Measurements from ENCODE around the gene TRAF3IP1.
A peak's percentile ranks its signal among the peaks of the same experiment; 100 is the strongest.

The TRAF3IP1 gene

GRCh38 chr2:238434846-238435751 is 114.8 kb downstream of the TRAF3IP1 start:
- Histone ChIP-seq H3K79me1 (ENCODE audit: low read depth, low read length) (peaks cover 5% of the 10 kb centered on the region), H2BK120ac (ENCODE audit: low read depth, low read length) (no peak overlapping the region), H3K14ac (ENCODE audit: low read length) (no peak overlapping the region), H2AK5ac (ENCODE audit: low read depth, low read length) (no peak overlapping the region), H3K18ac (ENCODE audit: low read length) (no peak overlapping the region), H4K8ac (ENCODE audit: low read depth, low read length) (no peak overlapping the region), H3K4me3 (ENCODE audit: low read length in 2 of 2) (no peak overlapping the region), H3K27me3 (ENCODE audit: control insufficient read depth in 3 of 3, insufficient read depth in 3 of 3, low read depth in 1 of 3, low read length in 3 of 3) (no peaks in the 10 kb centered on the region), H3K9me3 (replicated peaks in 1 of 2; ENCODE audit: control insufficient read depth in 2 of 2, insufficient read depth in 1 of 2, low read depth in 1 of 2, low read length in 2 of 2) (peaks cover 5 to 12% of the 10 kb centered on the region in 2 donors), H4K91ac (ENCODE audit: low read depth, low read length, poor library complexity) (peak overlapping the region; percentile 43), H3K36me3 (replicated peaks in 1 of 2; ENCODE audit: control insufficient read depth in 2 of 2, insufficient read depth in 2 of 2, low read length in 2 of 2) (peaks cover 25 to 88% of the 10 kb centered on the region in 2 donors), H3K9ac (ENCODE audit: low read depth, low read length, poor library complexity) (no peak overlapping the region), H2BK5ac (ENCODE audit: low read length) (no peak overlapping the region), H2AFZ (ENCODE audit: low read length) (no peak overlapping the region), H3K23ac (ENCODE audit: low read depth, low read length, poor library complexity) (no peak overlapping the region), H3K4me1 (ENCODE audit: control insufficient read depth in 2 of 2, insufficient read depth in 1 of 2, low read depth in 1 of 2, low read length in 2 of 2) (no peaks in the 10 kb centered on the region), H3K4me2 (ENCODE audit: insufficient read depth, low read length, poor library complexity, severe bottlenecking) (no peak overlapping the region), H2BK15ac (ENCODE audit: low read length) (no peak overlapping the region), H3K27ac (replicated peaks; ENCODE audit: low read length) (no peak overlapping the region), H2BK12ac (ENCODE audit: low read length) (no peak overlapping the region), H3K4ac (ENCODE audit: low read length) (no peak overlapping the region)
- no CpG with 5 or more reads among the region's 24 CpGs for WGBS, 2 donors (ENCODE audit: extremely low coverage in 2 of 2, insufficient read length in 2 of 2, insufficient replicate concordance in 1 of 2)
- no peak for DNase-seq (ENCODE audit: low spot score)

DNA sequence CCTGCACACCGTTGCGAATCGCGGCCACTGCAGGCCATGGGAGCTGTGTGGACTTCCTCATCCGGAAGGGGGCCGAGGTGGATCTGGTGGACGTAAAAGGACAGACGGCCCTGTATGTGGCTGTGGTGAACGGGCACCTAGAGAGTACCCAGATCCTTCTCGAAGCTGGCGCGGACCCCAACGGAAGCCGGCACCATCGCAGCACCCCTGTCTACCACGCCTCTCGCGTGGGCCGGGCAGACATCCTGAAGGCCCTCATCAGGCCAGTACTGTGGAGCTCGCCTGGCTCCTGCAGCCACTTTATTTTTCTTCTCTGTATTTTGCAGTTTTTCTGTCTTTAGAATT is 115.4 kb downstream of the TRAF3IP1 start:
- no CpG with 5 or more reads among the region's 20 CpGs for WGBS, 2 donors (ENCODE audit: extremely low coverage in 2 of 2, insufficient read length in 2 of 2, insufficient replicate concordance in 1 of 2)
- no peak overlapping the region for H3K14ac ChIP-seq (ENCODE audit: low read length)
- no peak overlapping the region for H3K27ac ChIP-seq (replicated peaks; ENCODE audit: low read length)
- H3K23ac ChIP-seq (ENCODE audit: low read depth, low read length, poor library complexity) = no peak overlapping the region
- no peak overlapping the region for H3K4me2 ChIP-seq (ENCODE audit: insufficient read depth, low read length, poor library complexity, severe bottlenecking)
- no peak overlapping the region for H2BK12ac ChIP-seq (ENCODE audit: low read length)
- H3K36me3 ChIP-seq (replicated peaks in 1 of 2; ENCODE audit: control insufficient read depth in 2 of 2, insufficient read depth in 2 of 2, low read length in 2 of 2) = peaks cover 23 to 88% of the 10 kb centered on the region in 2 donors
- H3K79me1 ChIP-seq (ENCODE audit: low read depth, low read length) = peaks cover 7% of the 10 kb centered on the region
- no peak overlapping the region for H3K4ac ChIP-seq (ENCODE audit: low read length)
- peak overlapping the region; percentile 43 for H4K91ac ChIP-seq (ENCODE audit: low read depth, low read length, poor library complexity)
- H3K9me3 ChIP-seq (replicated peaks in 1 of 2; ENCODE audit: control insufficient read depth in 2 of 2, insufficient read depth in 1 of 2, low read depth in 1 of 2, low read length in 2 of 2) = peaks cover under 1 to 6% of the 10 kb centered on the region in 2 donors
- no peak overlapping the region for H3K18ac ChIP-seq (ENCODE audit: low read length)
- no peak overlapping the region for H3K4me3 ChIP-seq (ENCODE audit: low read length in 2 of 2)
- no peak overlapping the region for H2AK5ac ChIP-seq (ENCODE audit: low read depth, low read length)
- H2BK15ac ChIP-seq (ENCODE audit: low read length) = no peak overlapping the region
- H2BK5ac ChIP-seq (ENCODE audit: low read length) = no peak overlapping the region
- H3K9ac ChIP-seq (ENCODE audit: low read depth, low read length, poor library complexity) = no peak overlapping the region
- no peak overlapping the region for H2AFZ ChIP-seq (ENCODE audit: low read length)
- H3K27me3 ChIP-seq (ENCODE audit: control insufficient read depth in 3 of 3, insufficient read depth in 3 of 3, low read depth in 1 of 3, low read length in 3 of 3) = no peaks in the 10 kb centered on the region
- H4K8ac ChIP-seq (ENCODE audit: low read depth, low read length) = no peak overlapping the region
- no peak for DNase-seq (ENCODE audit: low spot score)
- no peaks in the 10 kb centered on the region for H3K4me1 ChIP-seq (ENCODE audit: control insufficient read depth in 2 of 2, insufficient read depth in 1 of 2, low read depth in 1 of 2, low read length in 2 of 2)
- no peak overlapping the region for H2BK120ac ChIP-seq (ENCODE audit: low read depth, low read length)

GRCh38 chr2:238438856-238439849 is 118.8 kb downstream of the TRAF3IP1 start:
- H3K4me1 ChIP-seq (ENCODE audit: control insufficient read depth in 2 of 2, insufficient read depth in 1 of 2, low read depth in 1 of 2, low read length in 2 of 2) = peaks cover 0 to 7% of the 10 kb centered on the region in 2 donors
- H2BK5ac ChIP-seq (ENCODE audit: low read length) = no peak overlapping the region
- no peak overlapping the region for H3K23ac ChIP-seq (ENCODE audit: low read depth, low read length, poor library complexity)
- peaks cover 8% of the 10 kb centered on the region for H3K79me1 ChIP-seq (ENCODE audit: low read depth, low read length)
- H3K4me3 ChIP-seq (ENCODE audit: low read length in 2 of 2) = no peak overlapping the region
- no peaks in the 10 kb centered on the region for H3K9me3 ChIP-seq (replicated peaks in 1 of 2; ENCODE audit: control insufficient read depth in 2 of 2, insufficient read depth in 1 of 2, low read depth in 1 of 2, low read length in 2 of 2)
- H4K91ac ChIP-seq (ENCODE audit: low read depth, low read length, poor library complexity) = no peak overlapping the region
- H3K4ac ChIP-seq (ENCODE audit: low read length) = no peak overlapping the region
- no peak overlapping the region for H4K8ac ChIP-seq (ENCODE audit: low read depth, low read length)
- no peak overlapping the region for H2BK120ac ChIP-seq (ENCODE audit: low read depth, low read length)
- WGBS, 2 donors (ENCODE audit: extremely low coverage in 2 of 2, insufficient read length in 2 of 2, insufficient replicate concordance in 1 of 2) = no CpG with 5 or more reads among the region's 24 CpGs
- no peak overlapping the region for H3K9ac ChIP-seq (ENCODE audit: low read depth, low read length, poor library complexity)
- no peak overlapping the region for H2AFZ ChIP-seq (ENCODE audit: low read length)
- DNase-seq (ENCODE audit: low spot score) = no peak
- no peak overlapping the region for H3K14ac ChIP-seq (ENCODE audit: low read length)
- H2BK12ac ChIP-seq (ENCODE audit: low read length) = no peak overlapping the region
- peaks cover 17 to 82% of the 10 kb centered on the region in 2 donors for H3K36me3 ChIP-seq (replicated peaks in 1 of 2; ENCODE audit: control insufficient read depth in 2 of 2, insufficient read depth in 2 of 2, low read length in 2 of 2)
- no peak overlapping the region for H3K4me2 ChIP-seq (ENCODE audit: insufficient read depth, low read length, poor library complexity, severe bottlenecking)
- H2AK5ac ChIP-seq (ENCODE audit: low read depth, low read length) = no peak overlapping the region
- H3K18ac ChIP-seq (ENCODE audit: low read length) = no peak overlapping the region
- H3K27ac ChIP-seq (replicated peaks; ENCODE audit: low read length) = no peak overlapping the region
- H3K27me3 ChIP-seq (ENCODE audit: control insufficient read depth in 3 of 3, insufficient read depth in 3 of 3, low read depth in 1 of 3, low read length in 3 of 3) = no peaks in the 10 kb centered on the region
- H2BK15ac ChIP-seq (ENCODE audit: low read length) = no peak overlapping the region

- H4K91ac ChIP-seq (ENCODE audit: low read depth, low read length, poor library complexity) = no peak overlapping the region
- H3K14ac ChIP-seq (ENCODE audit: low read length) = no peak overlapping the region
- H3K9ac ChIP-seq (ENCODE audit: low read depth, low read length, poor library complexity) = no peak overlapping the region
- no peak overlapping the region for H2BK5ac ChIP-seq (ENCODE audit: low read length)
- H2AFZ ChIP-seq (ENCODE audit: low read length) = no peak overlapping the region
- peaks cover 6% of the 10 kb centered on the region for H3K79me1 ChIP-seq (ENCODE audit: low read depth, low read length)
- no peak for DNase-seq (ENCODE audit: low spot score)
- H2BK120ac ChIP-seq (ENCODE audit: low read depth, low read length) = no peak overlapping the region
- H4K8ac ChIP-seq (ENCODE audit: low read depth, low read length) = no peak overlapping the region
- H3K27ac ChIP-seq (replicated peaks; ENCODE audit: low read length) = no peak overlapping the region
- no peak overlapping the region for H3K4me2 ChIP-seq (ENCODE audit: insufficient read depth, low read length, poor library complexity, severe bottlenecking)
- H3K27me3 ChIP-seq (ENCODE audit: control insufficient read depth in 3 of 3, insufficient read depth in 3 of 3, low read depth in 1 of 3, low read length in 3 of 3) = no peaks in the 10 kb centered on the region
- WGBS, 2 donors (ENCODE audit: extremely low coverage in 2 of 2, insufficient read length in 2 of 2, insufficient replicate concordance in 1 of 2) = no CpG with 5 or more reads among the region's 2 CpGs
- H2AK5ac ChIP-seq (ENCODE audit: low read depth, low read length) = no peak overlapping the region
- H3K9me3 ChIP-seq (replicated peaks in 1 of 2; ENCODE audit: control insufficient read depth in 2 of 2, insufficient read depth in 1 of 2, low read depth in 1 of 2, low read length in 2 of 2) = no peaks in the 10 kb centered on the region
- no peak overlapping the region for H3K4ac ChIP-seq (ENCODE audit: low read length)
- no peak overlapping the region for H2BK15ac ChIP-seq (ENCODE audit: low read length)
- H2BK12ac ChIP-seq (ENCODE audit: low read length) = no peak overlapping the region
- H3K36me3 ChIP-seq (replicated peaks in 1 of 2; ENCODE audit: control insufficient read depth in 2 of 2, insufficient read depth in 2 of 2, low read length in 2 of 2) = peaks cover 21 to 82% of the 10 kb centered on the region in 2 donors
- peaks cover 0 to 7% of the 10 kb centered on the region in 2 donors for H3K4me1 ChIP-seq (ENCODE audit: control insufficient read depth in 2 of 2, insufficient read depth in 1 of 2, low read depth in 1 of 2, low read length in 2 of 2)
- H3K23ac ChIP-seq (ENCODE audit: low read depth, low read length, poor library complexity) = no peak overlapping the region
- H3K4me3 ChIP-seq (ENCODE audit: low read length in 2 of 2) = no peak overlapping the region
- H3K18ac ChIP-seq (ENCODE audit: low read length) = no peak overlapping the region
Measured at GRCh38 chr2:238439917-238440316, 119.6 kb downstream of the TRAF3IP1 start.

Data from neuronal stem cell (in vitro differentiated cells).